ENCODE measurements around the gene CPLX3. TPM values are rescaled to one million over a fixed set of nuclear protein-coding genes. Genes with fewer than 3 reads are reported as not detected.

The CPLX3 gene
- total and polyA plus RNA-seq, 10 of the 15 experiments (the other 5 are each of a cell fraction or from before 2014, with no cell fraction given), result 0.02 to 0.04 TPM; not detected in 8

GRCh38 chr15:74787251-74788041 lies 39.0 kb upstream of the CPLX3 start (continued):
- TF ChIP-seq CTCF (IDR thresholded peaks at IDR 0.05 in 2 of 3, conservative IDR thresholded peaks at IDR 0.05 in 1 of 3; ENCODE audit: control insufficient read depth in 2 of 3, extremely low read depth in 1 of 3, insufficient read depth in 1 of 3, low read depth in 3 of 3, low read length in 3 of 3), result peak; percentile 79 to 93 (median 82)
- TF ChIP-seq SMC3 (IDR thresholded peaks at IDR 0.05; ENCODE audit: borderline replicate concordance, low read length), result 0 out of 2 replicates have a peak, but pooled peaks have one; percentile 33
- TF ChIP-seq PML (IDR thresholded peaks at IDR 0.05; ENCODE audit: low read length), result no peak
- peak; percentile 93 for TF ChIP-seq SMARCA5 (IDR thresholded peaks at IDR 0.05)
- TF ChIP-seq RFX5 (IDR thresholded peaks at IDR 0.05; ENCODE audit: low read depth, low read length), result peak; percentile 53; the same call in 1 of the 2 replicates
- TF ChIP-seq USF2 (IDR thresholded peaks at IDR 0.05; ENCODE audit: borderline replicate concordance, low read depth, low read length), result no peak; the same call in 1 of the 2 replicates
- no peak for TF ChIP-seq ZSCAN29 (IDR thresholded peaks at IDR 0.05)
- peak; percentile 84 for TF ChIP-seq BHLHE40 (IDR thresholded peaks at IDR 0.05; ENCODE audit: borderline replicate concordance in 1 of 2, low read depth in 2 of 2, low read length in 1 of 2)
- peak; percentile 51; the same call in 1 of the 2 replicates for TF ChIP-seq BRCA1 (IDR thresholded peaks at IDR 0.05; ENCODE audit: low read depth, low read length)
- peak; percentile 67 for TF ChIP-seq MYC (IDR thresholded peaks at IDR 0.05; ENCODE audit: insufficient read depth, insufficient read length, insufficient replicate concordance, low read length, severe bottlenecking)
- 0 out of 2 replicates have a peak, but pooled peaks have one; percentile 50 for TF ChIP-seq RBBP5 (conservative IDR thresholded peaks at IDR 0.05)
- peak; percentile 81 for TF ChIP-seq NR2F1 (conservative IDR thresholded peaks at IDR 0.05)
- no peak for TF ChIP-seq SIX5 (IDR thresholded peaks at IDR 0.05; ENCODE audit: low read depth, low read length, severe bottlenecking)
- TF ChIP-seq IKZF2 (IDR thresholded peaks at IDR 0.05), result peak; percentile 97 to 98
- TF ChIP-seq HCFC1 (IDR thresholded peaks at IDR 0.05; ENCODE audit: low read length), result no peak; the same call in 1 of the 2 replicates
- peak; percentile 60; the same call in 1 of the 2 replicates for TF ChIP-seq ASH2L (IDR thresholded peaks at IDR 0.05; ENCODE audit: borderline replicate concordance, low read depth)

Data from GM12878 (cell line).